GM12892 (cell line): Measurements from ENCODE around the gene PNMT.

Experiments
- POLR2A ChIP-seq: IDR thresholded peaks from 2 replicates; pipeline ENCODE4 v1.6.1; 2011; ENCODE audit warnings: low read depth, low read length, control low read depth
- POLR2AphosphoS5 ChIP-seq: IDR thresholded peaks from 2 replicates; pipeline ENCODE4 v1.6.1; 2011; ENCODE audit warnings: low read depth, low read length, control low read depth

GRCh38 chr17:39658760-39659159 is 9.5 kb upstream of the PNMT start:
- TF ChIP-seq POLR2A: no peak
- TF ChIP-seq POLR2AphosphoS5: no peak
